ENCODE data around the gene TBXA2R.
"Not testable (repeated sequence)": the region's sequence is repeated elsewhere in the genome, so short reads cannot be mapped to it uniquely, and the experiment has no call there.

Gene TBXA2R

GRCh38 chr19:3605361-3605760 lies 1.3 kb downstream of the TBXA2R start:
- no peak for DNase-seq (ENCODE audit: low spot score)

DNA sequence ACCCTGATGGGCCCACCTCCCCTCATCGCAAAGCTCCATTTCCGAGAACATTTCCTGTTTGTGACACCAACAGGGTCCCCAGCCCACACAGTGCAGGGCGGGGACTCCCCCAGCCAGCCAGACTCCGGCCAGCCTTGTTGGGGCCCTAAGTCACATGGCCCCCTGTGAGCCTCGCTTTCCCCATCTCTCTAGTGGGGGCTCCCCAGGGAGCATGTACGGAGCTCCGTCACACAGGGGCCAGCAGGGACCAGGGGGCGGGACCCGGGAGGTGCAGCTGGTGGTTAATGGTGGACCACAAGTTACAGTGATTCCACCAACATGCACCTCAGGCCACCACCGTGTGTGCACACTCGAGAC lies 1.7 kb downstream of the TBXA2R start:
- DNase-seq (ENCODE audit: low spot score): no peak

GRCh38 chr19:3604227-3604986 lies 2.3 kb downstream of the TBXA2R start:
- no peak for DNase-seq (ENCODE audit: low spot score)

DNA sequence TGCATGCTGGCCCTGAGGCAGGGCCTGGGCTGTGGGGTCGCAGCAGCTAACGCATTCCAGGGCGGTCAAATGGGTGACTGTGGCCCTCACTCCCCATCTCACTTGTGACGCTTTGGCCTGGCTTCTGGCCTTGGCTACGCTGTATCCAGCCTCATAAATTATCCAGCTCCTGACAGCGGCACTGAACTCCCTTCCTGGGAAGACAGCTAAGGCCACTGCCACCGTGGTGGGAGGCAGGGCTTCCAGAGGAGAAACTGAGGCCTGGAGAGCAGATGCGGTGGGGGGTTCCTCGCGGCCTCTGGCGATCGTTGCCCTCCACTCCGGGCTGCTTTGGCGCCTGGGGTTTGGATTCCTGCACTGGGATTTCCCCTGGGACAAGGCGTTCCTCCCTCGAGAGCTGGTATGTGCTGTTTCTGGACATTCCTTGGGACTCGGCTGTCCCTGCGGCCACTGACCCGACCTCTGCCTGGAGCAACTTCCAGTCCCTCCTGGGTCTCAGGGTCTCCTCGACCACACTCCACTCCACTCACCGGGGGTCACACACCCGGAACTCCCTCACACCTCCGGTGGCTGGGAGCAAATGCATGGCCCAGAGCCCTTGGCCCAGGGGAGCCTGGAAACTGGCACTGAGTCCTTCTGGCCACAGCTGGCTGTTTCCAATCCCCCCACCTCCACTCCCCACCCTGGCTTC lies 3.4 kb downstream of the TBXA2R start:
- DNase-seq (ENCODE audit: low spot score): no peak

DNA sequence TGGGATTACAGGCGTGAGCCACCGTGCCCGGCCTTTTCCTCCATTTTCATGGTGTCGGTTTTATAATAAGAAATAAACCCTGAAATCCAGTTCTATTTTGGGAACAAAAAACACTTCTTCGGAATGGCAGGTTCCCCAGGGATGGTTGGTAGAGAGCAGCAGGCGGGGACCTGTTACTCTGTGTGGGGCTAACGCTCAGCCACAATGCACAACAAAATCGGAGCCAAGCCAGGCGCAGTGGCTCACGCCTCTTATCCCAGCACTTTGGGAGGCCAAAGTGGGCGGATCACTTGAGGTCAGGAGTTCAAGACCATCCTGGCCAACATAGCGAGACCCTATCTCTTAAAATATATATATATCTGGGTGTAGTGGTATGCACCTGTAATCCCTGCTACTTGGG lies 5.7 kb downstream of the TBXA2R start:
- DNase-seq (ENCODE audit: low spot score): no peak

- DNase-seq (ENCODE audit: low spot score): no peak
Measured at GRCh38 chr19:3599776-3600187, 6.9 kb downstream of the TBXA2R start.

GRCh38 chr19:3595521-3596061 lies 11.1 kb downstream of the TBXA2R start:
- no peak for DNase-seq (ENCODE audit: low spot score)

DNA sequence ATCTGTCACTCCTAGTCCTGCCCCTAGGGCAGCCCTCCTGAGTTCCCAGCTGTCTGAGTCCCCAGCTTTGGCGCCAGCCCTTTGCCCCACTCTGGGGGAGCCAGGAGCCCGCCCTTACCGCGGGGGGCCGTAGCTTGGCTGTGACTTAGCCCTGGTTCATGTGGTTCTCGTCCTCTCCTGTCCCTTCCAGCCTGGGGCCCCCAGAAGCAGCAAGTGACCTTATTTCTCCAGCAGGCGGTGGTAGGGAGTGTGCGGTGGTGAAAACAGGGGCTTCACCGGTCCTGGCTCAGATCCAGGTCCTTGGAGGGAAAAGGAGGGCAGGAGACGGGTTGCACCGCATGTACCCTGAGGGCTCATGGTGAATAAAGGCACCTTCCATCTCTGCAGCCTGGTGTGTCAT lies 13.5 kb downstream of the TBXA2R start:
- DNase-seq (ENCODE audit: low spot score): no peak

DNA sequence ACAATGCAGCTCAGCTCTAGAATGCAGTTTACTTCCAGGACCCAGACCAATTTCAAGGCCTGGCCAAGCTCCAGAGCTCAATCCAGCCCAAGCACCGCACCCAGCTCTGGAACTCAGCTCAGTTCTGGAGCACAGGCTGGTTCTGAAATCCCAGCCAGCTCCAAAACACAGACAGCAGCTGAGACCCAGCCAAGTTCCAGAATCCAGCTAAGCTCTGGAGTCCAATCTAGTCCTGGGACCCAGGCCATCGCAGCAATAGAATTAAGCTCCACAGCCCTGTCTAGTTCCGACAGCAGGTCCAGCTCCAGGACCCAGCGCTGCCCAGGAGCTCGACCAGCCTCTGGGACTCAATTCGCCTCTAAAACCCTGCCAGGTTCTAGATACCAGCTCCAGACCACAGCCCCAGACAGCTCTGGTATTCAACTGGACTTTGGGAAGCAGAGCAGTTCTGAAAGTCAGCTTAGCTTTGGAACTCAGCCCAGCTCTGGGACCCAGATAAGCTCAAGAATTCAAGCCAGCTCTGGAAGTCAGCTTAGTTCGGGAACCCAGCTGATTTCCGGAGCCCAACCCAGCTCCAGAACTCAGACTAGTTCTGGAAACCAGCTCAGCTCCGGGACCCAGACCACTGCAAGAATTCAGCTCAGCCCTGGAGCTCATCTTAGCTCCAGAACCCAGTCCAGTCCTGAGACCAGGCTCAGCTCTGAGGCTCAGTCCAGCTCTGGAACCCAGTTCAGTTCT lies 14.6 kb downstream of the TBXA2R start:
- DNase-seq (ENCODE audit: low spot score): no peak

- no peak for DNase-seq (ENCODE audit: low spot score)
Measured at GRCh38 chr19:3590991-3591659, 15.6 kb downstream of the TBXA2R start.

DNA sequence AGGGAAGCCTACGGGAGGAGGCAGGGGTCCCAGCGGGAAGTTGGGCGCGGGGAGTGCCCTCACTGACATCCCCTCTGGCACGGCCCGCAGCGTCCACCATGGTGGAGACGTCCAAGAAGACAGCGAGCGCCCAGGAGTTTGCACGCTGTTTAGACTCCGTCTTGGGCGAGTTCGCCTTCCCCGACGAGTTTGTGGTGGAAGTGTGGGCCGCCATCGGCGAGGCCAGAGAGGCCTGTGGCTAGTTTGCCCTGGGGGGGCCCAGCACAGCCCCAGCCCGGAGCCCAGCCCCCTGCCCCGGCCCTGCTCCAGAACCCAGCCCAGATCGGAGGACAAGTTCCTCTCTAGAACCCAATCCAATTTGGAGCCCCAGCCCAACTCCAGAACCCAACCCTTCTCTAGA lies 16.7 kb downstream of the TBXA2R start:
- DNase-seq (ENCODE audit: low spot score): no peak

DNA sequence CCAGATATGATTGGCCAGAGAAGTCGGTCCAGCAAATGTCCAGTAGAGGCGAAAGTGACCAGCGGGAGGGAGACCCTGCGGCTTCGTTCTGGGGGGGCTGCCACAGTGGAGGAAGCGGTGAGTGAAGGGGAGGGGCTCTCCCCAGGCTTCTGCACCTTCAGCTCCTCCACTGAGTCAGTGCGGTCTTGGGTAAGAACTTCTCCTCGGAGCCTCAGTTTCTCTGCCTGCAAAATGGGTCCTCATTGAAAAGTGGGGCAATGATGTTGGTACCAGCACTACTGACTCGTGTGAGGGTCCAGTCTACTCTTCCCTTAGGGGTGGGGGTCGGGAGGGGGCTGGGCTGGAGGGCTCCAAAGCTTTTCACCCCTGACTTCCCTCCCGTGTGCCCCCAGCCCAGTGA lies 17.2 kb downstream of the TBXA2R start:
- DNase-seq (ENCODE audit: low spot score): no peak

DNA sequence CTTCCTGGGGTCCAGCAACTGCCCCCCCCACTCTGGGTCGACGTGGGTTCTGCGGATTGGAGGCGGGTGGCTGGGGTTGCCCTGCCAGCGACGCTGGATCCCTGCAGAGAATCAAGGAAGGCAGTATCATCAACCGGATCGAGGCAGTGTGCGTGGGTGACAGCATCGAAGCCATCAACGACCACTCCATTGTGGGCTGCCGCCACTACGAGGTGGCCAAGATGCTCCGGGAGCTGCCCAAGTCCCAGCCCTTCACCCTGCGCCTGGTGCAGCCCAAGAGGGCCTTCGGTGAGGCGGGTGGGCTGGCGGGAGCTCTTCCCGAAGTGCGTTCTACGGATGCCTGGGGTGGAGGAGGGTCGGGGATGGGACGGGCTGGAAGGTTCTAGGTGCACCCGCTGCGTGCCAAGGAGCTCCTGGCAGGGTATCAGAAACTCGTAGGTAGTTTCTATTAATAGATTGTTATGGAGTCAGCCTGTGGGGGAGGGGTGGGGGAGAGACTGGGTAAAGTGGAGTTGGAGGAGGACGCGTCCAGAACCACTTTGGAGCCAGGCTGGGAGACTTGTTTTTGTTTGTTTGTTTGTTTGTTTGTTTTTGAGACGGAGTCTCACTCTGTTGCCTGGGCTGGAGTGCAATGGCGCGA lies 19.8 kb downstream of the TBXA2R start:
- DNase-seq (ENCODE audit: low spot score): no peak

GRCh38 chr19:3586127-3586626 lies 20.5 kb downstream of the TBXA2R start:
- DNase-seq (ENCODE audit: low spot score): no peak

DNA sequence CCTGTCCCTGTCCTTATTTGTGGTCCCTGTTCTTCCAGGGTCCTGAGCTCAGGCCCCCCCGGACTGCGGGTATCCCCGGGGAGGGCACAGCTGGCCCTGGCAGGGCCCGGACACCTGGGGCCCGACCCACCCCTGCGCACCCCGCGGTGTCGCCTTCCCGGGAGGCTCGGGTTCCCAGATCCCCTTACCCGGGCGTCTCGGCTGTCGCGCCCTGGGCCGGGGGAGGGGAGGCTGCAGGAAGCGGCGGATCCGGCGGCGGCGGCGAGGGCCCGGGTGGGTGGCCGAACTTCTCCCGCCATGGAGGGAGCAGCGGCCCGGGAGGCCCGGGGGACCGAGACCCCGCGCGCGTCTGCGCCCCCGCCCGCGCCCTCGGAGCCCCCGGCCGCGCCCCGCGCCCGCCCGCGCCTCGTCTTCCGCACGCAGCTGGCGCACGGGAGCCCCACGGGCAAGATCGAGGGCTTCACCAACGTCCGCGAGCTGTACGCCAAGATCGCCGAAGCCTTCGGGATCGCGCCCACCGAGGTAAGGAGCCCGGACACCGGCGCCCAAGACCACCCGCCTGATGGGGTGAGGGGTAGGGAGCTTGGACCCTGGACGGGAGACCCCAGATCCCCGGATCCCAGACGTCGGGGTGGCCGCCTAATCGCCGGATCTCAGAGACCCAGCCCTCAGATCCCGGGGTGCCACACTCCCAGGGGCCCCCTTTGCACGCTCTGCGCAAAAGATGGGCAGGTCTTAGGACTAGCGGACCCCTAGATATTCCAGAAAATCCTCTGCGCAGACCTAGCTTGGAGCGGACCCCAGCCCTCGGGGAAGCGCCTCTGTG lies 21.2 kb downstream of the TBXA2R start, which contains the start of gene GIPC3:
TSS of gene GIPC3 (plus strand) at position 178 of the 826 bp plus-strand sequence. CDS start at position 298, 120 bp downstream.
- DNase-seq (ENCODE audit: low spot score): no peak

DNA sequence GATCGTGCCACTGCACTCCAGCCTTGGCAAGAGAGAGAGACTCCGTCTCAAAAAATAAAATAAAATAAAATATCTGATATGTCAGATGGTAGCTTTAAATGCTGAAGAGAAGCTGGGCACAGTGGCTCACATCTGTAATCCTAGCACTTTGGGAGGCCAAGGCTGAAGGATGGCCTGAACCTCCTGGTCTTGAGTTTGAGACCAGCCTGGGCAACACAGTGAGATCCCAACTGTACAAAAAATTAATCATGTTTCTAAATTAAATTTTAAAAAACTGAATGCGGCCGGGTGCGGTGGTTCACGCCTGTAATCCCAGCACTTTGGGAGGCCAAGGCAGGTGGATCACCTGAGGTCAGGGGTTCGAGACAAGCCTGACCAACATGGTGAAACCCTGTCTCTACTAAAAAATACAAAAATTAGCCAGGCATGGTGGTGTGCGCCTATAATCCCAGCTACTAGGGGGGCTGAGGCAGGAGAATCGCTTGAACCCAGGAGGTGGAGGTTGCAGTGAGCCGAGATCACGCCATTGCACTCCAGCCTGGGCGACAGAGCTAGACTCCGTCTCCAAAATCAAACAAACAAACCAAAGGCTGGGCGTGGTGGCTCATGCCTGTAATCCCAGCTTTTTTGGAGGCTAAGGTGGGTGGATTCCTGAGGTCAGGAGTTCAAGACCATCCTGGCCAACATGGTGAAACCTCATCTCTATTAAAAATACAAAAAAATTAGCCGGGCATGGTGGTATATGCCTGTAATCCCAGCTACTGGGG lies 22.5 kb downstream of the TBXA2R start:
- not testable (repeated sequence) for DNase-seq (ENCODE audit: low spot score)

GRCh38 chr19:3581792-3582191 lies 24.9 kb downstream of the TBXA2R start:
- not testable (repeated sequence) for DNase-seq (ENCODE audit: low spot score)

DNA sequence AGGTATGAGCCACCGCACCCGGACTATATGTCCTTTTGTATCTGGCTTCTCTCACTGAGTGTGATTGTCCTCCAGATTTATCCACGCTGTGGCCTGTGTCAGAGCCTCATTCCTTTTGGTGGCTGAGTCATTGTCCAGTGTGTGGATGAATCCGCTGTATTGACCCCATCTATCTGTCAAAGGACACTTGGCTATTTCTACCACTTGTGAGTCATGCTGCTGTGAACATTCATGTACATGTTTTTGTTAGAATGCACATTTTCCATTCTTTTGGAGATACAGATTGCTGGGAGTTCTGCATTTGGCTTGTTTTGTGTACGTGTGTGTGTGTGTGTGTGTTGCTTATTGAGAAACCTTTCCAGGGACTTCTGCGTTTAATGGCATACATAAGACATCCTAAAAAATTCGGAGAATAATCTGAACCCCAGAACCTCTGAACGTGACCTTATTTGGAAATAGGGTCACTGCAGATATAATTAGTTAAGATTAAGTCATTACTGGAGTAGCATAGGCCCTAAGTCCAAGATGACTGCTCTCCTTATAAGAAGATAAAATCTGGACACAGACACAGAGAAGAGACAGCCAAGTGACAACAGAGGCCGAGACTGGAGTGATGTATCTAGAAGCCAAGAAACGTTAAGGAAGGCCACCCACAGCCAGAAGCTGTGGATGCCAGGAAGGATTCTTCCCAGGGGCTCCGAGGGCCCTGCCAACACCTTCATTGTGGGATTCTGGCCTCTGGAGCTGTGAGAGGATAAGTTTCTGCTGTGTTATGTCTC lies 26.3 kb downstream of the TBXA2R start:
- no peak for DNase-seq (ENCODE audit: low spot score)

DNA sequence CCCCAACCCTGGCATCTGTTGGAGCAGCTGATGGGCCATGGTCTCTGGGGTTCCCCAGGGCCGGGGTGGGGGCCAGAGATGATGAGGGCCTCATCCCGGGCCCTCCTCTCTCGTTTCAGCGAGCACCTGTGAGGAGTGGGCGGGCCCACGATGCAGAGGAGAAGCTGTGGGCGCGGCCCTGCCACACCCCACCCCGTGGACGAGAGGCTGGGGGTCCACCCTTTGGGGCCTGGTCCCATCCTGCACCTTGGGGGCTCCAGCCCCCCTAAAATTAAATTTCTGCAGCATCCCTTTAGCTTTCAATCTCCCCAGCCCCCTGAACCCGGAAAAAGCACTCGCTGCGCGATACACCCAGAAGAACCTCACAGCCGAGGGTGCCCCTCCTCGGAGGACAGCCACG lies 28.3 kb downstream of the TBXA2R start:
- no peak for DNase-seq (ENCODE audit: low spot score)

All from SW480 (cell line).